ENCODE results near the gene MYL7. TPM values are rescaled to one million over a fixed set of nuclear protein-coding genes. Genes with fewer than 3 reads are reported as not detected.

Gene MYL7
- total RNA-seq, 1 donor from 2014 or later: 0.82 TPM

GRCh38 chr7:44136731-44137130 lies 4.4 kb downstream of the MYL7 start:
- Mint-ChIP-seq H3K27me3 (ENCODE audit: unreplicated experiment) (peaks cover 1% of the 10 kb centered on the region), H3K4me1 (ENCODE audit: unreplicated experiment) (peaks cover 2% of the 10 kb centered on the region), H3K9me3 (ENCODE audit: unreplicated experiment) (no peaks in the 10 kb centered on the region), H3K36me3 (ENCODE audit: low read depth, unreplicated experiment) (no peaks in the 10 kb centered on the region), H3K27ac (ENCODE audit: unreplicated experiment) (no peak overlapping the region), H3K4me3 (ENCODE audit: unreplicated experiment) (no peak overlapping the region)
- no peak for TF ChIP-seq CTCF (IDR thresholded peaks at IDR 0.05; ENCODE audit: unreplicated experiment)
- DNase-seq (ENCODE audit: low spot score): no peak

- Mint-ChIP-seq H3K27me3 (ENCODE audit: unreplicated experiment) (peaks cover 1% of the 10 kb centered on the region), H3K36me3 (ENCODE audit: low read depth, unreplicated experiment) (no peaks in the 10 kb centered on the region), H3K4me3 (ENCODE audit: unreplicated experiment) (no peak overlapping the region), H3K4me1 (ENCODE audit: unreplicated experiment) (peaks cover 2% of the 10 kb centered on the region), H3K9me3 (ENCODE audit: unreplicated experiment) (no peaks in the 10 kb centered on the region), H3K27ac (ENCODE audit: unreplicated experiment) (no peak overlapping the region)
- TF ChIP-seq CTCF (IDR thresholded peaks at IDR 0.05; ENCODE audit: unreplicated experiment): no peak
- no peak for DNase-seq (ENCODE audit: low spot score)
These were observed 6.0 kb downstream of the MYL7 start for GRCh38 chr7:44134943-44135628.

- Mint-ChIP-seq H3K36me3 (ENCODE audit: low read depth, unreplicated experiment) (no peaks in the 10 kb centered on the region), H3K27ac (ENCODE audit: unreplicated experiment) (no peak overlapping the region), H3K4me1 (ENCODE audit: unreplicated experiment) (peaks cover 12% of the 10 kb centered on the region), H3K9me3 (ENCODE audit: unreplicated experiment) (no peaks in the 10 kb centered on the region), H3K27me3 (ENCODE audit: unreplicated experiment) (peaks cover 2% of the 10 kb centered on the region), H3K4me3 (ENCODE audit: unreplicated experiment) (no peak overlapping the region)
- no peak for TF ChIP-seq CTCF (IDR thresholded peaks at IDR 0.05; ENCODE audit: unreplicated experiment)
- DNase-seq (ENCODE audit: low spot score): no peak
These were observed 7.8 kb downstream of the MYL7 start for GRCh38 chr7:44133295-44133694.

- Mint-ChIP-seq H3K4me3 (ENCODE audit: unreplicated experiment) (no peak overlapping the region), H3K9me3 (ENCODE audit: unreplicated experiment) (no peaks in the 10 kb centered on the region), H3K4me1 (ENCODE audit: unreplicated experiment) (peaks cover 12% of the 10 kb centered on the region), H3K27me3 (ENCODE audit: unreplicated experiment) (peaks cover 2% of the 10 kb centered on the region), H3K27ac (ENCODE audit: unreplicated experiment) (no peak overlapping the region), H3K36me3 (ENCODE audit: low read depth, unreplicated experiment) (peaks cover 8% of the 10 kb centered on the region)
- no peak for DNase-seq (ENCODE audit: low spot score)
- TF ChIP-seq CTCF (IDR thresholded peaks at IDR 0.05; ENCODE audit: unreplicated experiment): no peak
These were observed 9.1 kb downstream of the MYL7 start for GRCh38 chr7:44132039-44132438.

- Mint-ChIP-seq H3K9me3 (ENCODE audit: unreplicated experiment) (peaks cover 4% of the 10 kb centered on the region), H3K27ac (ENCODE audit: unreplicated experiment) (no peak overlapping the region), H3K4me1 (ENCODE audit: unreplicated experiment) (peaks cover 12% of the 10 kb centered on the region), H3K27me3 (ENCODE audit: unreplicated experiment) (peaks cover 2% of the 10 kb centered on the region), H3K36me3 (ENCODE audit: low read depth, unreplicated experiment) (peaks cover 8% of the 10 kb centered on the region), H3K4me3 (ENCODE audit: unreplicated experiment) (no peak overlapping the region)
- no peak for TF ChIP-seq CTCF (IDR thresholded peaks at IDR 0.05; ENCODE audit: unreplicated experiment)
- no peak for DNase-seq (ENCODE audit: low spot score)
These were observed 9.7 kb downstream of the MYL7 start for GRCh38 chr7:44131173-44132029.
